Neural progenitor cell (in vitro differentiated cells): Measurements from ENCODE around the gene ANXA2. TPM values are rescaled to one million over a fixed set of nuclear protein-coding genes. Genes with fewer than 3 reads are reported as not detected.
"Not testable (repeated sequence)": the region's sequence is repeated elsewhere in the genome, so short reads cannot be mapped to it uniquely, and the experiment has no call there.

Experiments
- DNase-seq: peaks from one replicate; pipeline ENCODE4 v3.0.0-alpha.2; 2016; ENCODE audit warnings: low spot score
- H2AFZ ChIP-seq: fragments of 200-600 bp; sonication (generic); replicated peaks from 2 replicates; pipeline ENCODE4 v1.6.1; 2016; ENCODE audit warnings: antibody characterized with exemption
- H3F3A ChIP-seq: fragments of 200-600 bp; sonication (generic); 2 replicates; pipeline ENCODE4 v1.6.1; 2016; ENCODE audit warnings: antibody characterized with exemption, low read depth
- H3K27ac ChIP-seq: fragments of 200-600 bp; sonication (generic); 2 replicates; pipeline ENCODE4 v1.5.1; 2016; ENCODE audit warnings: mild to moderate bottlenecking
- H3K27me3 ChIP-seq: fragments of 200-600 bp; sonication (generic); 2 replicates; pipeline ENCODE4 v1.6.1; 2016; ENCODE audit warnings: mild to moderate bottlenecking, moderate library complexity
- H3K36me3 ChIP-seq: fragments of 200-600 bp; sonication (generic); 2 replicates; pipeline ENCODE4 v1.5.1; 2016
- H3K4me1 ChIP-seq: fragments of 200-600 bp; sonication (generic); 2 replicates; pipeline ENCODE4 v1.6.1; 2016; ENCODE audit warnings: mixed run types
- H3K4me2 ChIP-seq: fragments of 200-600 bp; sonication (generic); 2 replicates; pipeline ENCODE4 v1.6.1; 2016
- H3K4me3 ChIP-seq: fragments of 200-600 bp; sonication (generic); 2 replicates; pipeline ENCODE4 v1.5.1; 2016
- H3K79me2 ChIP-seq: fragments of 200-600 bp; sonication (generic); 2 replicates; pipeline ENCODE4 v1.6.1; 2016; ENCODE audit warnings: low read depth
- H3K9ac ChIP-seq: fragments of 200-600 bp; sonication (generic); 2 replicates; pipeline ENCODE4 v1.6.1; 2016
- H3K9me3 ChIP-seq: fragments of 200-600 bp; sonication (generic); 2 replicates; pipeline ENCODE4 v1.5.1; 2016; ENCODE audit warnings: low read depth
- H4K20me1 ChIP-seq: fragments of 200-600 bp; sonication (generic); 2 replicates; pipeline ENCODE4 v1.6.1; 2016; ENCODE audit warnings: low read depth
- H3K27ac Mint-ChIP-seq: 3 replicates; pipeline ENCODE4 v1.8.0; 2021; ENCODE audit warnings: mixed read lengths
- H3K27me3 Mint-ChIP-seq: 2 replicates; pipeline ENCODE4 v1.8.0; 2022; ENCODE audit warnings: low read depth, mild to moderate bottlenecking, inconsistent platforms, moderate library complexity, mixed read lengths; ENCODE audit not compliant: insufficient read depth
- H3K36me3 Mint-ChIP-seq: 3 replicates; pipeline ENCODE4 v1.8.0; 2021; ENCODE audit warnings: mixed read lengths
- H3K4me1 Mint-ChIP-seq: 3 replicates; pipeline ENCODE4 v1.8.0; 2021; ENCODE audit warnings: mixed read lengths
- H3K4me3 Mint-ChIP-seq: 3 replicates; pipeline ENCODE4 v1.8.0; 2021; ENCODE audit warnings: mild to moderate bottlenecking, moderate library complexity, mixed read lengths
- H3K9me3 Mint-ChIP-seq: 3 replicates; pipeline ENCODE4 v1.8.0; 2020; ENCODE audit warnings: mixed read lengths
- CTCF ChIP-seq: fragments of 200-600 bp; sonication (generic); IDR thresholded peaks from 2 replicates; pipeline ENCODE4 v1.5.1; 2017; ENCODE audit warnings: antibody characterized with exemption, mild to moderate bottlenecking
- EZH2 ChIP-seq: fragments of 200-600 bp; sonication (generic); IDR thresholded peaks from 2 replicates; pipeline ENCODE4 v1.6.1; 2017; ENCODE audit warnings: antibody characterized with exemption, mild to moderate bottlenecking, moderate library complexity
- EZH2phosphoT487 ChIP-seq: fragments of 200-600 bp; sonication (generic); IDR thresholded peaks from 2 replicates; pipeline ENCODE4 v1.6.1; 2017; ENCODE audit warnings: antibody characterized with exemption
- total RNA-seq: library from RNA; depleted of rRNA; stranded (reverse); fragments of >200 nt; gene quantifications from 2 replicates; pipeline ENCODE4 v1.2.3, GENCODE V29; 2015; ENCODE audit warnings: low replicate concordance

ANXA2 gene
- total RNA-seq, 1 donor from 2014 or later: 20.1 TPM

- H2AFZ ChIP-seq: no peak overlapping the region
- peaks cover 1% of the 10 kb centered on the region for H3K27me3 ChIP-seq
- Mint-ChIP-seq H3K9me3 (no peaks in the 10 kb centered on the region), H3K4me1 (peaks cover 16% of the 10 kb centered on the region), H3K27ac (no peak overlapping the region), H3K27me3 (peaks cover 2% of the 10 kb centered on the region), H3K4me3 (no peak overlapping the region), H3K36me3 (no peaks in the 10 kb centered on the region)
- no peaks in the 10 kb centered on the region for H4K20me1 ChIP-seq
- H3F3A ChIP-seq: peaks cover 4% of the 10 kb centered on the region
- no peak overlapping the region for H3K4me3 ChIP-seq
- TF ChIP-seq EZH2: no peak
- no peak for TF ChIP-seq EZH2phosphoT487
- no peak for TF ChIP-seq CTCF
- peaks cover 13% of the 10 kb centered on the region for H3K4me1 ChIP-seq
- DNase-seq: no peak
- no peaks in the 10 kb centered on the region for H3K36me3 ChIP-seq
- H3K27ac ChIP-seq: no peak overlapping the region
- H3K9ac ChIP-seq: no peak overlapping the region
- no peak overlapping the region for H3K4me2 ChIP-seq
- no peaks in the 10 kb centered on the region for H3K9me3 ChIP-seq
- no peaks in the 10 kb centered on the region for H3K79me2 ChIP-seq
Observed at GRCh38 chr15:60405399-60405798, 7.6 kb upstream of the ANXA2 start.

GRCh38 chr15:60404351-60404750 lies 6.6 kb upstream of the ANXA2 start:
- not testable (repeated sequence) for H3K9ac ChIP-seq, H3K36me3 ChIP-seq, DNase-seq, H3K9me3 Mint-ChIP-seq, H3K9me3 ChIP-seq, H2AFZ ChIP-seq, H3K4me2 ChIP-seq, H3K27ac Mint-ChIP-seq, H3K27me3 Mint-ChIP-seq, H3K4me3 Mint-ChIP-seq, H3K79me2 ChIP-seq, H3K27ac ChIP-seq, H3K4me3 ChIP-seq, H4K20me1 ChIP-seq, H3K36me3 Mint-ChIP-seq
- H3K27me3 ChIP-seq: peaks cover 12% of the 10 kb centered on the region
- peaks cover 10% of the 10 kb centered on the region for H3F3A ChIP-seq
- H3K4me1 ChIP-seq: peaks cover 13% of the 10 kb centered on the region
- H3K4me1 Mint-ChIP-seq: peaks cover 23% of the 10 kb centered on the region

GRCh38 chr15:60400944-60401343 lies 3.2 kb upstream of the ANXA2 start:
- H3K9me3 Mint-ChIP-seq: no peaks in the 10 kb centered on the region
- peaks cover 46% of the 10 kb centered on the region for H3K27me3 ChIP-seq
- TF ChIP-seq CTCF (no peak), EZH2 (no peak)
- H3K4me2 ChIP-seq: no peak overlapping the region
- peaks cover 15% of the 10 kb centered on the region for H3F3A ChIP-seq
- no peaks in the 10 kb centered on the region for H3K79me2 ChIP-seq
- H3K27ac Mint-ChIP-seq: no peak overlapping the region
- H3K27ac ChIP-seq: no peak overlapping the region
- no peaks in the 10 kb centered on the region for H3K9me3 ChIP-seq
- no peak for DNase-seq
- H3K9ac ChIP-seq: no peak overlapping the region
- peaks cover 40% of the 10 kb centered on the region for H3K4me1 Mint-ChIP-seq
- H3K4me1 ChIP-seq: peaks cover 5% of the 10 kb centered on the region
- no peaks in the 10 kb centered on the region for H3K36me3 Mint-ChIP-seq
- H3K36me3 ChIP-seq: no peaks in the 10 kb centered on the region
- H3K4me3 ChIP-seq: no peak overlapping the region
- no peak overlapping the region for H3K4me3 Mint-ChIP-seq
- peaks cover 12% of the 10 kb centered on the region for H3K27me3 Mint-ChIP-seq
- H2AFZ ChIP-seq: no peak overlapping the region
- H4K20me1 ChIP-seq: no peaks in the 10 kb centered on the region

- Histone ChIP-seq H3K79me2 (no peaks in the 10 kb centered on the region), H4K20me1 (no peaks in the 10 kb centered on the region), H3K9ac (no peak overlapping the region), H3K36me3 (no peaks in the 10 kb centered on the region), H3F3A (peaks cover 15% of the 10 kb centered on the region), H3K27ac (no peak overlapping the region), H3K4me2 (no peak overlapping the region), H3K27me3 (peaks cover 56% of the 10 kb centered on the region), H2AFZ (no peak overlapping the region), H3K4me3 (no peak overlapping the region), H3K9me3 (no peaks in the 10 kb centered on the region), H3K4me1 (peaks cover 14% of the 10 kb centered on the region)
- H3K36me3 Mint-ChIP-seq: no peaks in the 10 kb centered on the region
- no peak for DNase-seq
- H3K27ac Mint-ChIP-seq: no peak overlapping the region
- no peak for TF ChIP-seq CTCF
- TF ChIP-seq EZH2phosphoT487: no peak
- TF ChIP-seq EZH2: no peak
- H3K4me1 Mint-ChIP-seq: peaks cover 49% of the 10 kb centered on the region
- peaks cover 12% of the 10 kb centered on the region for H3K27me3 Mint-ChIP-seq
- H3K4me3 Mint-ChIP-seq: no peak overlapping the region
- no peaks in the 10 kb centered on the region for H3K9me3 Mint-ChIP-seq
Observed at GRCh38 chr15:60399931-60400330, 2.1 kb upstream of the ANXA2 start.
